Skeletal muscle cell (primary cell): ENCODE results near the gene SPATA2L.
A peak's percentile ranks its signal among the peaks of the same experiment; 100 is the strongest.
"Not testable (repeated sequence)": the region's sequence is repeated elsewhere in the genome, so short reads cannot be mapped to it uniquely, and the experiment has no call there.

Experiments
- DNase-seq: peaks from one replicate; pipeline ENCODE4 v3.0.0-alpha.2; 2010; ENCODE audit warnings: low read depth
- H3K4me3 ChIP-seq: 2 replicates; pipeline ENCODE4 v1.5.1; 2011; ENCODE audit warnings: low read depth, mild to moderate bottlenecking, control low read depth, low read length, moderate library complexity

SPATA2L gene

DNA sequence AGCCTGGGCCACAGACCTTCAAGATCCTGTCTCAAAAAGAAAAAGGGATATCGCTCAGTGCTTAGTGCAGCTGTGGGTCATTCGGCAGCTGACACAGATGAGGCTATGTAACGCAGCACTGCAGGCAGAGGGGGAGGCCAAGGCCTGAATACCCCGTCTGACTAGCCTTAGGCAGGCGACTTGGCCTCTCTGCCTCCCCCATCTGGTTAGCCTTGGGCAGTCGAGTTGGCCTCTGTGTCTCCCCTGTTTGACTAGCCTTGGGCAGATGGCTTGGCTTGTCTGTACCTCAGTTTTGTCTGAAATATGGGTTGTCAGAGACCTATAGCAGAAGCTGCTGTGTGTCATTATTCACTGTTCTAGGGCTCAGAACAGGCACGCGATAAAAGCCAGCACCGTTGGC lies 33.9 kb downstream of the SPATA2L start:
- H3K4me3 ChIP-seq: no peak overlapping the region
- no peak for DNase-seq

DNA sequence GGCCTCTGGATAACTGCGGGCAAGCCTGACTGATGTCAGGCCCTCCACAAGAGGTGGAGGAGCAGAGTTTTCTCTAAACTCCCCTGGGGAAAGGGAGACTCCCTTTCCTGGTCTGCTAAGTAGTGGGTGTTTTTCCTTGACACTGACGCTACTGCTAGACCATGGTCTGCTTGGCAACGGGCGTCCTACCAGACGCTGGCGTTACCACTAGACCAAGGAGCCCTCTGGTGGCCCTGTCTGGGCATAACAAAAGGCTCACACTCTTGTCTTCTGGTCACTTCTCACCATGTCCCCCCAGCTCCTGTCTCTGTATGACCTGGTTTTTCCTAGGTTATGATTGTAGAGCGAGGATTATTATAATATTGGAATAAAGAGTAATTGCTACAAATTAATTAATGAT lies 34.5 kb downstream of the SPATA2L start:
- H3K4me3 ChIP-seq, DNase-seq: not testable (repeated sequence)

DNA sequence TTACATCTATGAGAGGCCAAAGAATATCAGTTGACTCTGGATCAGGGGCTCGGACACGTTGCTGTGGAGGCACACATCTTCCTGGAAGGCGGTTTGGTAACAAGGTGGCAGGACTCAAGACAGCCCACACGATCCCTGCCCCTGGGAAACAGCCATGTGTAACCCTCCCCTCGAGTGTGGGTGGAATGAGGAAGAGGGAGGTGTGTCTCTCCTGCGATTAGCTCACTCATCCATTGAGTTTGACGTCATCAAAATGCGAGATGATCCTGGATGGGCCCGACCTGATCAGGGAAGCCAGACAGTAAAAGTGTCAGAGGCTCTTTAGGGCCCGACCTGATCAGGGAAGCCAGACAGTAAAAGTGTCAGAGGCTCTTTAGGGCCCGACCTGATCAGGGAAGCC lies 37.3 kb downstream of the SPATA2L start:
- not testable (repeated sequence) for DNase-seq, H3K4me3 ChIP-seq

DNA sequence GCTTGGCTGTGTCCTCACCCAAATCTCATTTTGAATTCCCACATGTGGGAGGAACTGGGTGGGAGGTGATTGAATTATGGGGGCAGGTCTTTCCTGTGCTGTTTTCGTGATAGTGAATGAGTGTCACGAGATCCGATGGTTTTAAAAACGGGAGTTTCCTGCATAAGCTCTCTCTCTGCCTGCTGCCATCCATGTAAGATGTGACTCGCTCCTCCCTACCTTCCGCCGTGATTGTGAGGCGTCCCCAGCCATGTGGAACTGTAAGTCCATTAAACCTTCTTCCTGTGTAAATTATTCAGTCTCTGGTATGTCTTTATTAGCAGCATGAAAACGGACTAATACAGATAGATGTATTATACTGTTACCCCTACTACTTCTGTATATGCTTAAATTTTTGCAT lies 40.3 kb downstream of the SPATA2L start:
- DNase-seq: no peak
- no peak overlapping the region for H3K4me3 ChIP-seq

DNA sequence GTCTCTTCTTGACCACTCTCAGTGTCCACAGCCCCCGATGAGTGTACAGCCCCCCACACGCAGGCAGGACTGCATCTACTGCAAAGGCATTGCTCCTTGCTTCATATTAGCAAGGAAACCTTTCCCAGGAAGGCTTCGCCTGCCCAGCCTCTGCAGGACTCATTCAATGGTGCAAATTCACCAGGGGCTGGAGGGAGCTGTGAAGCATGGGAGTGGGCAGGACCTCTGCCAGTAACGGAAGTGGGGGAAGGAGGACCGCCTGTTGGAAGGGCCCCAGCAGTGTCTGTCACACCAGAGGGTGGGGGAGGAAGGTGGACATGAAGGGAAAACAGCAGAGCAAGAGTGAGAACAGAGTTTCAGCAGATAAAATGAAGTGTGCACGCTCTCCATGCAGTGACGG lies 41.4 kb downstream of the SPATA2L start:
- DNase-seq: no peak
- no peak overlapping the region for H3K4me3 ChIP-seq

DNA sequence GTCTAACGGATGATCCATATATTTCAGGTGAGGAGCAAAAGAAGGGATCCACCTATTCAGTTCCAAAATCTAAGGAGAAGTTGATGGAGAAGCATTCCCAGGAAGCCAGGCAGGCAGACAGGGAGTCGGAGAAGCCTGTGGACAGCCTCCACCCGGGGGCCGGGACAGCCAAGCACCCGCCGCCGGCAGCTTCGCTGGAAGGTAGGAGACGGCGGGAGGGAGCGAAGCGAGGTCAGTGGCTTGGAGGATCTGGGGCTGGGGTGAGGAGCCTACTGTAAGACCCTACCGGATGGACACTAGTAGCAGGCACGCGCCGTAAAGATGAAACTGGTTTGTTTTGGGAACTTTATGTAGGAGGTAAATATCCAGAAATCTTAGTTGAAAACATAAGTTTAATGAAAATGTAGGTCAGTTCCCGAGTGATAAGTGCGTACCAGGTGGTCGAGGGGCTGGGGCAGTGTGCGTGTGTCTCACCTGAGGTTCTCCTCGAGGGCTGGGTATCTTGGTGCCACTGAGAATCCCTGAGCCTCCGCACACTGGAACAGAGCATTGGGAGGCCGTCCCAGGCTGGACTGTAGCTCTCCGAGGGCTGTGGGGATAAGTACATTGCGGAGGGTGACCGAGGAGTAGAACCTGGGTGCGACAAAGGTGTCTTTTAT lies 43.2 kb downstream of the SPATA2L start:
- DNase-seq: no peak
- H3K4me3 ChIP-seq: peak overlapping the region; percentile 79

DNA sequence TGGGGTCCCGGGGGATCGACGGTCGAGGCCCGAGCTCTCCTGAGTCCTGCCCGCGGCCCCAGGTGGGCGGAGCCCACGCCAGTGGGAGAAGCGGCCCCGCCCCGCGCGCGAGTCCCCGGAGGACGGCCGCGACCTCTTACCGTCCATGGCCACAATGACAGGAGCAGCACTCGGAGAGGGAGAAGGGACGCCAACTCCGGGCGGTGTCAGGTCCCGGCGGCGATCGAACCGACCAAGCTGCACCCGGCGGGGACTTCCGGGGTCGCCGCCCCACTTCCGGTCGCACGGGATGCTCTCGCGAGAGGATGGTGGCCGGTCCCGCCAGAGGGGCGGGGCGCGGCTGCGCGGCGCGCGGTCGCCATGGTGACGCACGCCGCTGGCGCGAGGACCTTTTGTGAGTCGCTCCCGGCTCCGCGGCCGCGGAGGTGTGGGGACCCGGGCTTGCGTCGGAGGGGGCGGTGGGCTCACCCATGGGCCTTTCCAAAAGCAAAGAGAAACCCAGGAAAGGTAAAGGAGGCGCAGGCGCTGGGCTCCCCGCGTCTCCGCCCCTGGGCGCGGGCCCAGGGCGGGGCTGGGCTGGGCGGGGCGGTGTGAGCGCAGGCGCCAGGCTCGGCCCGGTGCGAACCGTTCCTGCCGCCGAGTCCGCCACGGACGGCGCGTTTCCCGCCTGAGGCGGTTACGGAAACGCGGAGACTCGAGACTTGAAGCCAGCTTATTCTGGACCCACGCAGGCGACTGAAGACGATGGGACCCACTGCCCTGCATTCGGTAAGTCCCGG lies 43.9 kb downstream of the SPATA2L start, which contains the start of the genes CHMP1A and SPATA33:
Gene CHMP1A (minus strand): TSS at position 267 of the 779 bp plus-strand sequence. CDS start 120 bp downstream, at position 147.
Gene SPATA33 (plus strand): TSS at position 395 of the 779 bp plus-strand sequence. CDS start 76 bp downstream, at position 471.
- DNase-seq: peak; percentile 41

DNA sequence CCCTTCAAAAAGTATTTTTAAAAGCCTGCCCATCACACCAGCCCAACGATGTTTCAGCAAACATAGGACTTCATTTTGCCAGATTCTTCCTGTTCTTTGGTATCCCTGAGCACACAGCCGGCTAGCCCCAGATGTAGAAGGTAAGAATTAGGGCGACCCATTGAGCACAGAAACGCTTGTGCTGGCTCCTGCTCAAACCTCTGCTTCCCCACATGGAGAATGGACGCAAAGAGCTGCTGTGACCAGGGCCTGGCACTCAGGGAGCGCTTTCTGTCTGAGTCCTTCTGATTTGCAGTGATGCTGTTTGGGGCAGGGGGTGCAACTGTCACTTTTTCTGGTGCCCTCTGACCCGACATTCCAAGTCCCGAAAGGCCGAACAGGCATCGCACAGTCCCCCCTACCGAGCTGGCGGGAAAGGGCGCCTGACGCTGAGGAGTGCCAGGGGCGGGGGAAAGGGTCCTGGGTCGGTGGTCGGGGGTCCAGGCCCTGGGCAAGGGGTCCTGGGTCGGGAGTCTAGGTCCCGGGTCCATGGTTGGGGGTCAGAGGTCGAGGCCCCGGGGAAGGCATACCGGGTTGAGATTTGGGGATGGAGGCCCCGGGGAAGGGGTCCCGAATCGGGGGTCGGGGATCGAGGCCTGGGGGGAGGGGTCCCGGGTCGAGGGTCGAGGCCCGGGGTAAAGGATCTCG lies 44.9 kb downstream of the SPATA2L start:
- peak overlapping the region; percentile 79 for H3K4me3 ChIP-seq
- no peak for DNase-seq

More for the DNA sequence above, 43.9 kb downstream of the SPATA2L start, which contains the start of the genes CHMP1A and SPATA33:
- H3K4me3 ChIP-seq: peak within 1 kb of the TSS; percentile 79

DNA sequence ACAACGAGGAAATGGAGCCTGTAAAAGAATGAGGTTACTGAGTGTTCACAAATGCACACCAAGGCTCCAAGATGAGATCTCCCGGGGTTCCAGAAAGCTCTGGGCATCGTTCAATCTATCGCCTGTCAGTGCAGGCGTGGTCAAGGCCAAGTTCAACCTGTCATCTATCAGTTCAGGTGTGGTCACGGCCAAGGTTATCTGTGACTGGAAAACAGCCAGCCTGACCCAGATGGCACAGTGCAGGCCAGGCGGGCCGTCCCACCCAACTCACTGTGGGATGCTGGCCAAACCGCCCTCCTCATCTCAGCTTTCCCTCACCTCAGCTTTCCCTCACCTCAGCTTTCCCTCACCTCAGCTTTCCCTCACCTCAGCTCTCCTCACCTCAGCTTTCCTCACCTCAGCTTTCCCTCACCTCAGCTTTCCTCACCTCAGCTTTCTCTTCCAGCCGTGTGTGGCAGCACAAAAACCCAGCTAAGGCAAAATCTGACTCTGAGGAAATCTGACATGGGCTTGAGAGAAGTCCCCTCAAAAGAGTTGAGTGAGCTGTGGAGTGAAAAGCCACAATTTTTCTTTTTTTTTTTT lies 46.4 kb downstream of the SPATA2L start:
- H3K4me3 ChIP-seq: no peak overlapping the region
- DNase-seq: no peak

DNA sequence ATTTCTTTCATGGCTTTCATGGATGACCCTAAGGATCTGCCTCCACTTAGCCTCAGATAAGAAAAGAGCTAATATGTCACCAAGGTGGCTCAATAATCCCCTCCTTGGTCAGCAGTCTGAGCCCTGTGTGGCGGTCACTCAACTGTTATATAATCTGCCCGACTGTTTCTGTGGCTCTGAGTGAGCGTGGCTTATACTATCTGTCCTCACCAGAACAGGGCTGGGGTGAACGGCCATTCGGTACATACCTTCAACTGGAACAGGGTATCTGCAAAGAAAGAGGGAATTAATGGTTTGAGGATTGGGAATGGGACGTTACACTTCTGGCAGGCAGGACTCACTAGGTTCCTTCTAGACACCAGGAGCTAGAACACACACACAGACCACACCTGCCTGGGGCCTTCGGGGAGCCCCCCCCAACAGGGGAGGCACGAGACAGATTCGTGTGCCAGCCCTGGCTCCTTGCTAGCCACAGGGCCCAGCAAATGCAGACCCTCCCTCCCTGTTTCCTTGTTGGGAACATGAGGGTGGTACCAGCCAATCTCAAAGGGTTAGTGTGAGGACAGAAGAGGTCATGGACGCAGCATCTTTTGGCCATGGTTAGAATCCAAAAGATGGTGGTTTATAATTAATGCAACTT lies 47.7 kb downstream of the SPATA2L start:
- no peak overlapping the region for H3K4me3 ChIP-seq
- DNase-seq: no peak

DNA sequence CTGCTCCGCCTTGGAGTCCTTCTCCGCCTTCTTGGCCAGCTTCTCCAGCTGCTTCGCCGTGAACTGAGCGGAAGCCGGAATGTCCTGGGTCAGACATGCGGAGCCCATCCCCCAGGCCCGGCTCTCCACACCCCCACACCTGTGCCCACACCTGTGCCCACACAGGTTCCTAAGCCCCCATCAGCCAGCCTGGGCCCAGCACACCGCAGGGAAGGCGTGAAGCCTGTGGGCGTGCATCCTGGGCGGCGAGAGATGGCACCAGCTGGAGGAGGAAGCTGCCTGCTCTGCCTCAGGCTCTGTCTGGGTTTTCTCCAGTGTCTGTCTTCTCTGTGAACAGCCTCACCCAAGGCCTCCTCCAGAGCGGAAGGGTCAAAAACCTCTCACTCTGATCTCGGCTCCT lies 49.9 kb downstream of the SPATA2L start:
- H3K4me3 ChIP-seq: no peak overlapping the region
- DNase-seq: no peak

DNA sequence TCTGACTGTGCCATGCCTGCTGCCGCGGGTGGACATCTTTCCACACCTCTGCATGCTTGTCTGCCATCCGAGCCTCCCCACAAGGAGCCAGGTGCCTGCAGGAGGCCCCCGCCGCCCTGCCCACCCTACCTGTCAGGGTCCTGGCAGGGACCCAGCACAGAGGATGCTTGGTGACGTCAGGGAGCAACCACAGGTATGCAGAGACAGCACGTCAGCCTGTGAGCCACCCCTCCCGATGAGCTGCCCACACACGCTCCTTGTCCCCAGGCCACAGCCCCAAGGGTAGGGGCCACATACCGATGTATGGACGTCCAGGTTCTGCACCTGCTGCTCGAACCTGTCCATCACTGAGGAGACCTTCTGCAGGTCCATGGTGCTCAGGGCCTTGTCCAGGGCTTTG lies 54.6 kb downstream of the SPATA2L start:
- no peak overlapping the region for H3K4me3 ChIP-seq
- DNase-seq: no peak
